HEK293 (cell line): ENCODE data around the gene MLX.

Experiments
- CTCF ChIA-PET: fragments of 350-600 bp; formaldehyde crosslinking; extraction: SDS; loops from one replicate; lab custom pipeline; 2021; ENCODE audit warnings: antibody characterized with exemption; lab: Yijun Ruan, JAX
- POLR2A ChIA-PET: fragments of 300-600 bp; formaldehyde crosslinking; extraction: SDS; loops from one replicate; lab custom pipeline; 2020; ENCODE audit warnings: antibody characterized with exemption, inconsistent platforms; lab: Yijun Ruan, JAX
- H3K27ac ChIP-seq: fragments of 200-500 bp; sonication (Bioruptor generic); 2 replicates; pipeline ENCODE4 v1.5.1; 2014; ENCODE audit warnings: low read depth, low read length, control low read depth, inconsistent platforms; ENCODE audit errors: extremely low read depth
- H3K36me3 ChIP-seq, 2 experiments: fragments of 200-500 bp in 1 of 2; sonication (Bioruptor generic) in 1 of 2; 1 replicate in 1 of 2; 2 replicates in 1 of 2; pipeline ENCODE4 v1.5.1; 2014 to 2017; ENCODE audit warnings: inconsistent platforms in 2 of 2, low read length in 2 of 2; ENCODE audit not compliant: control insufficient read depth in 2 of 2, insufficient read depth in 1 of 2
- H3K4me1 ChIP-seq: fragments of 200-500 bp; sonication (Bioruptor generic); 2 replicates; pipeline ENCODE4 v1.5.1; 2014; ENCODE audit warnings: mild to moderate bottlenecking, low read length, inconsistent platforms; ENCODE audit not compliant: control insufficient read depth, insufficient read depth
- H3K4me3 ChIP-seq: 2 replicates; pipeline ENCODE4 v1.5.1; 2011; ENCODE audit warnings: low read depth, mild to moderate bottlenecking, control low read depth, low read length, moderate library complexity
- H3K9me3 ChIP-seq: fragments of 200-500 bp; sonication (Bioruptor generic); 2 replicates; pipeline ENCODE4 v1.5.1; 2014; ENCODE audit warnings: low read depth, low read length, inconsistent platforms; ENCODE audit not compliant: control insufficient read depth, insufficient read depth
- HOXC10 ChIP-seq: sonication (generic); formaldehyde crosslinking; IDR thresholded peaks from 2 replicates; pipeline ENCODE4 v1.8.1; 2023; ENCODE audit warnings: mild to moderate bottlenecking, missing genetic modification reagents
- HOXD13 ChIP-seq: sonication (generic); formaldehyde crosslinking; IDR thresholded peaks from 2 replicates; pipeline ENCODE4 v1.8.0; 2022; ENCODE audit warnings: missing genetic modification reagents, borderline replicate concordance
- IKZF3 ChIP-seq: fragments of 450-650 bp; IDR thresholded peaks from 2 replicates; pipeline ENCODE4 v1.5.0; 2018; ENCODE audit warnings: missing biosample characterization, mild to moderate bottlenecking, missing genetic modification characterization, moderate library complexity
- KLF16 ChIP-seq: fragments of 450-650 bp; formaldehyde crosslinking; IDR thresholded peaks from 2 replicates; pipeline ENCODE4 v1.5.1; 2017; ENCODE audit warnings: missing biosample characterization, missing genetic modification characterization
- KLF7 ChIP-seq: fragments of 450-650 bp; formaldehyde crosslinking; IDR thresholded peaks from 2 replicates; pipeline ENCODE4 v1.5.1; 2016; ENCODE audit warnings: missing biosample characterization, missing genetic modification characterization, borderline replicate concordance
- SP3 ChIP-seq: fragments of 450-650 bp; formaldehyde crosslinking; IDR thresholded peaks from 2 replicates; pipeline ENCODE4 v1.5.1; 2016; ENCODE audit warnings: missing biosample characterization, missing genetic modification characterization
- TCF7L2 ChIP-seq: IDR thresholded peaks from 2 replicates; pipeline ENCODE4 v1.6.1; 2011; ENCODE audit warnings: low read depth, mild to moderate bottlenecking, inconsistent platforms, low read length, moderate library complexity, borderline replicate concordance
- ZBTB17 ChIP-seq: fragments of 450-650 bp; formaldehyde crosslinking; IDR thresholded peaks from 2 replicates; pipeline ENCODE4 v1.5.1; 2016; ENCODE audit warnings: missing biosample characterization, missing genetic modification characterization
- ZBTB20 ChIP-seq: fragments of 450-650 bp; formaldehyde crosslinking; IDR thresholded peaks from 2 replicates; pipeline ENCODE4 v1.5.1; 2016; ENCODE audit warnings: missing biosample characterization, missing genetic modification characterization
- ZBTB7A ChIP-seq: fragments of 450-650 bp; formaldehyde crosslinking; IDR thresholded peaks from 2 replicates; pipeline ENCODE4 v1.5.1; 2016; ENCODE audit warnings: low read depth, missing biosample characterization, missing genetic modification characterization
- ZFP37 ChIP-seq: fragments of 450-650 bp; formaldehyde crosslinking; IDR thresholded peaks from 2 replicates; pipeline ENCODE4 v1.5.1; 2016; ENCODE audit warnings: missing biosample characterization, missing genetic modification characterization
- ZNF37A ChIP-seq: fragments of 450-650 bp; IDR thresholded peaks from 2 replicates; pipeline ENCODE4 v1.5.1; 2018; ENCODE audit warnings: missing biosample characterization, missing genetic modification characterization
- ZNF394 ChIP-seq: fragments of 450-650 bp; formaldehyde crosslinking; IDR thresholded peaks from 2 replicates; pipeline ENCODE4 v1.5.1; 2016; ENCODE audit warnings: missing biosample characterization, missing genetic modification characterization, mild to moderate bottlenecking, moderate library complexity, borderline replicate concordance
- ZNF433 ChIP-seq: fragments of 450-650 bp; formaldehyde crosslinking; IDR thresholded peaks from 2 replicates; pipeline ENCODE4 v1.5.1; 2016; ENCODE audit warnings: missing biosample characterization, missing genetic modification characterization, low read depth
- ZNF514 ChIP-seq: fragments of 450-650 bp; formaldehyde crosslinking; IDR thresholded peaks from 2 replicates; pipeline ENCODE4 v1.5.1; 2016; ENCODE audit warnings: missing biosample characterization, missing genetic modification characterization
- ZNF549 ChIP-seq: fragments of 450-650 bp; IDR thresholded peaks from 2 replicates; pipeline ENCODE4 v1.5.1; 2018; ENCODE audit warnings: missing biosample characterization, missing genetic modification characterization, mild to moderate bottlenecking, inconsistent platforms, moderate library complexity
- ZNF561 ChIP-seq: fragments of 450-650 bp; IDR thresholded peaks from 2 replicates; pipeline ENCODE4 v1.5.1; 2018; ENCODE audit warnings: missing biosample characterization, missing genetic modification characterization, borderline replicate concordance
- ZNF660 ChIP-seq: fragments of 450-650 bp; IDR thresholded peaks from 2 replicates; pipeline ENCODE4 v1.5.1; 2018; ENCODE audit warnings: missing biosample characterization, mild to moderate bottlenecking, missing genetic modification characterization
- ZNF677 ChIP-seq: fragments of 450-650 bp; IDR thresholded peaks from 2 replicates; pipeline ENCODE4 v1.5.0; 2018; ENCODE audit warnings: missing biosample characterization, mild to moderate bottlenecking, missing genetic modification characterization, moderate library complexity
- ZNF791 ChIP-seq: fragments of 450-650 bp; formaldehyde crosslinking; IDR thresholded peaks from 2 replicates; pipeline ENCODE4 v1.5.1; 2016; ENCODE audit warnings: missing biosample characterization, missing genetic modification characterization
- ZNF792 ChIP-seq: fragments of 450-650 bp; formaldehyde crosslinking; IDR thresholded peaks from 2 replicates; pipeline ENCODE4 v1.5.1; 2016; ENCODE audit warnings: missing biosample characterization, missing genetic modification characterization
- ZNF843 ChIP-seq: fragments of 450-650 bp; formaldehyde crosslinking; IDR thresholded peaks from 2 replicates; pipeline ENCODE4 v1.5.1; 2016; ENCODE audit warnings: missing biosample characterization, missing genetic modification characterization
- ZSCAN23 ChIP-seq: fragments of 450-650 bp; formaldehyde crosslinking; IDR thresholded peaks from 2 replicates; pipeline ENCODE4 v1.5.1; 2016; ENCODE audit warnings: missing biosample characterization, missing genetic modification characterization
- TF ChIP-seq, protein P1 (sequence below): fragments of 450-650 bp; formaldehyde crosslinking; IDR thresholded peaks from 2 replicates; pipeline ENCODE4 v1.5.1; 2016; ENCODE audit warnings: missing biosample characterization, missing genetic modification characterization, borderline replicate concordance
- TF ChIP-seq, protein P2 (sequence below): fragments of 450-650 bp; formaldehyde crosslinking; IDR thresholded peaks from 2 replicates; pipeline ENCODE4 v1.5.1; 2016; ENCODE audit warnings: missing biosample characterization, missing genetic modification characterization
- TF ChIP-seq, protein P3 (sequence below): IDR thresholded peaks from 2 replicates; pipeline ENCODE4 v1.6.1; 2011; ENCODE audit warnings: mild to moderate bottlenecking, low read depth, low read length, borderline replicate concordance
- TF ChIP-seq, protein P4 (sequence below): fragments of 450-650 bp; formaldehyde crosslinking; IDR thresholded peaks from 2 replicates; pipeline ENCODE4 v1.5.1; 2017; ENCODE audit warnings: missing biosample characterization, missing genetic modification characterization
- TF ChIP-seq, protein P5 (sequence below): fragments of 450-650 bp; formaldehyde crosslinking; IDR thresholded peaks from 2 replicates; pipeline ENCODE4 v1.5.1; 2016; ENCODE audit warnings: missing biosample characterization, missing genetic modification characterization
- TF ChIP-seq, protein P6 (sequence below): fragments of 450-650 bp; formaldehyde crosslinking; IDR thresholded peaks from 2 replicates; pipeline ENCODE4; 2016; ENCODE audit warnings: missing biosample characterization, missing genetic modification characterization

Gene MLX

DNA sequence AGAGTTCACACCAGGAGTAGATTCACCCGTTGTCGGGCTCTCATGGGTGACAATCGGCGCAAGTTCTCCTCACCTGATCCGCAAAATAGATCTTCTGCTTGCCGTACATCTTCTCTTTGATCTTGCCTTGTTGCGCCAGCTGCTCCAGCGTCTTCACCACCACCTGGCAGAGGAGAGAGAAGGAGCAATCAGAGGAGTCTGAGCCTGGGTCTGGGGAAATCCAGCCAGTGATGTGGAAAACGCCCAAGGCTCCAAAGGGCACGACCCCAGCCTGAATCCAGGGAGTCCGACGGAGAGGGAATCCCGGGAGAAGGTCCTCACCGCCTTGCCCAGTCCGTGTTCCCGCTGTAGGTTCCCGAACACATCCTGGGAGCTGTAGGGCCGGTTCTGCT lies 10.2 kb downstream of the MLX start:
- ChIA-PET POLR2A (interaction anchor here (0.5 to 5.0 kb wide), 18 partner anchors 11 to 421 kb away, joined by 3 to 48 read pairs (median 6); partner anchors contain the start of genes CAVIN1, CNTNAP1, MLX and NAGLU), CTCF (interaction anchor here (0.7 to 7.4 kb wide), 25 partner anchors 9 to 508 kb away, joined by 3 to 112 read pairs (median 11); partner anchors contain the start of genes CCR10, CNTNAP1, MLX and PLEKHH3)
- Histone ChIP-seq H3K27ac (peak overlapping the region; percentile 92), H3K4me1 (peaks cover 4% of the 10 kb centered on the region), H3K9me3 (no peaks in the 10 kb centered on the region), H3K36me3 (peaks cover 42 to 75% of the 10 kb centered on the region in 2 experiments), H3K4me3 (peak overlapping the region; percentile 91)
- TF ChIP-seq ZNF843 (tag by site-specific recombination): no peak
- no peak for TF ChIP-seq KLF7 (tag by site-specific recombination)
- peak; percentile 85; the same call in 1 of the 2 replicates for TF ChIP-seq HOXC10 (CRISPR knock-in tag)
- no peak for TF ChIP-seq ZNF677
- no peak for TF ChIP-seq ZNF792 (tag by site-specific recombination)
- TF ChIP-seq, protein P1, sequence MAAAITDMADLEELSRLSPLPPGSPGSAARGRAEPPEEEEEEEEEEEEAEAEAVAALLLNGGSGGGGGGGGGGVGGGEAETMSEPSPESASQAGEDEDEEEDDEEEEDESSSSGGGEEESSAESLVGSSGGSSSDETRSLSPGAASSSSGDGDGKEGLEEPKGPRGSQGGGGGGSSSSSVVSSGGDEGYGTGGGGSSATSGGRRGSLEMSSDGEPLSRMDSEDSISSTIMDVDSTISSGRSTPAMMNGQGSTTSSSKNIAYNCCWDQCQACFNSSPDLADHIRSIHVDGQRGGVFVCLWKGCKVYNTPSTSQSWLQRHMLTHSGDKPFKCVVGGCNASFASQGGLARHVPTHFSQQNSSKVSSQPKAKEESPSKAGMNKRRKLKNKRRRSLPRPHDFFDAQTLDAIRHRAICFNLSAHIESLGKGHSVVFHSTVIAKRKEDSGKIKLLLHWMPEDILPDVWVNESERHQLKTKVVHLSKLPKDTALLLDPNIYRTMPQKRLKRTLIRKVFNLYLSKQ (tag by site-specific recombination): no peak
- no peak for TF ChIP-seq ZNF791 (tag by site-specific recombination)
- 0 out of 2 replicates have a peak, but pooled peaks have one; percentile 37 for TF ChIP-seq ZNF561
- no peak for TF ChIP-seq ZNF549 (tag by site-specific recombination)
- no peak for TF ChIP-seq ZFP37 (tag by site-specific recombination)
- TF ChIP-seq, protein P2, sequence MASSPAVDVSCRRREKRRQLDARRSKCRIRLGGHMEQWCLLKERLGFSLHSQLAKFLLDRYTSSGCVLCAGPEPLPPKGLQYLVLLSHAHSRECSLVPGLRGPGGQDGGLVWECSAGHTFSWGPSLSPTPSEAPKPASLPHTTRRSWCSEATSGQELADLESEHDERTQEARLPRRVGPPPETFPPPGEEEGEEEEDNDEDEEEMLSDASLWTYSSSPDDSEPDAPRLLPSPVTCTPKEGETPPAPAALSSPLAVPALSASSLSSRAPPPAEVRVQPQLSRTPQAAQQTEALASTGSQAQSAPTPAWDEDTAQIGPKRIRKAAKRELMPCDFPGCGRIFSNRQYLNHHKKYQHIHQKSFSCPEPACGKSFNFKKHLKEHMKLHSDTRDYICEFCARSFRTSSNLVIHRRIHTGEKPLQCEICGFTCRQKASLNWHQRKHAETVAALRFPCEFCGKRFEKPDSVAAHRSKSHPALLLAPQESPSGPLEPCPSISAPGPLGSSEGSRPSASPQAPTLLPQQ (tag by site-specific recombination): no peak
- TF ChIP-seq, protein P3, sequence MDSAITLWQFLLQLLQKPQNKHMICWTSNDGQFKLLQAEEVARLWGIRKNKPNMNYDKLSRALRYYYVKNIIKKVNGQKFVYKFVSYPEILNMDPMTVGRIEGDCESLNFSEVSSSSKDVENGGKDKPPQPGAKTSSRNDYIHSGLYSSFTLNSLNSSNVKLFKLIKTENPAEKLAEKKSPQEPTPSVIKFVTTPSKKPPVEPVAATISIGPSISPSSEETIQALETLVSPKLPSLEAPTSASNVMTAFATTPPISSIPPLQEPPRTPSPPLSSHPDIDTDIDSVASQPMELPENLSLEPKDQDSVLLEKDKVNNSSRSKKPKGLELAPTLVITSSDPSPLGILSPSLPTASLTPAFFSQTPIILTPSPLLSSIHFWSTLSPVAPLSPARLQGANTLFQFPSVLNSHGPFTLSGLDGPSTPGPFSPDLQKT: no peak
- TF ChIP-seq, protein P4, sequence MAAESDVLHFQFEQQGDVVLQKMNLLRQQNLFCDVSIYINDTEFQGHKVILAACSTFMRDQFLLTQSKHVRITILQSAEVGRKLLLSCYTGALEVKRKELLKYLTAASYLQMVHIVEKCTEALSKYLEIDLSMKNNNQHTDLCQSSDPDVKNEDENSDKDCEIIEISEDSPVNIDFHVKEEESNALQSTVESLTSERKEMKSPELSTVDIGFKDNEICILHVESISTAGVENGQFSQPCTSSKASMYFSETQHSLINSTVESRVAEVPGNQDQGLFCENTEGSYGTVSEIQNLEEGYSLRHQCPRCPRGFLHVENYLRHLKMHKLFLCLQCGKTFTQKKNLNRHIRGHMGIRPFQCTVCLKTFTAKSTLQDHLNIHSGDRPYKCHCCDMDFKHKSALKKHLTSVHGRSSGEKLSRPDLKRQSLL: peak; percentile 21; the same call in 1 of the 2 replicates
- TF ChIP-seq TCF7L2: no peak
- TF ChIP-seq ZNF433 (tag by site-specific recombination): no peak
- TF ChIP-seq ZNF394 (tag by site-specific recombination): peak; percentile 50; the same call in 1 of the 2 replicates
- TF ChIP-seq HOXD13 (CRISPR knock-in tag): no peak
- TF ChIP-seq ZBTB20: no peak; the same call in 1 of the 2 replicates
- no peak for TF ChIP-seq ZNF514 (tag by site-specific recombination)
- 0 out of 2 replicates have a peak, but pooled peaks have one; percentile 49 for TF ChIP-seq ZBTB7A (tag by site-specific recombination)
- no peak; the same call in 1 of the 2 replicates for TF ChIP-seq ZNF660 (tag by site-specific recombination)
- TF ChIP-seq, protein P5, sequence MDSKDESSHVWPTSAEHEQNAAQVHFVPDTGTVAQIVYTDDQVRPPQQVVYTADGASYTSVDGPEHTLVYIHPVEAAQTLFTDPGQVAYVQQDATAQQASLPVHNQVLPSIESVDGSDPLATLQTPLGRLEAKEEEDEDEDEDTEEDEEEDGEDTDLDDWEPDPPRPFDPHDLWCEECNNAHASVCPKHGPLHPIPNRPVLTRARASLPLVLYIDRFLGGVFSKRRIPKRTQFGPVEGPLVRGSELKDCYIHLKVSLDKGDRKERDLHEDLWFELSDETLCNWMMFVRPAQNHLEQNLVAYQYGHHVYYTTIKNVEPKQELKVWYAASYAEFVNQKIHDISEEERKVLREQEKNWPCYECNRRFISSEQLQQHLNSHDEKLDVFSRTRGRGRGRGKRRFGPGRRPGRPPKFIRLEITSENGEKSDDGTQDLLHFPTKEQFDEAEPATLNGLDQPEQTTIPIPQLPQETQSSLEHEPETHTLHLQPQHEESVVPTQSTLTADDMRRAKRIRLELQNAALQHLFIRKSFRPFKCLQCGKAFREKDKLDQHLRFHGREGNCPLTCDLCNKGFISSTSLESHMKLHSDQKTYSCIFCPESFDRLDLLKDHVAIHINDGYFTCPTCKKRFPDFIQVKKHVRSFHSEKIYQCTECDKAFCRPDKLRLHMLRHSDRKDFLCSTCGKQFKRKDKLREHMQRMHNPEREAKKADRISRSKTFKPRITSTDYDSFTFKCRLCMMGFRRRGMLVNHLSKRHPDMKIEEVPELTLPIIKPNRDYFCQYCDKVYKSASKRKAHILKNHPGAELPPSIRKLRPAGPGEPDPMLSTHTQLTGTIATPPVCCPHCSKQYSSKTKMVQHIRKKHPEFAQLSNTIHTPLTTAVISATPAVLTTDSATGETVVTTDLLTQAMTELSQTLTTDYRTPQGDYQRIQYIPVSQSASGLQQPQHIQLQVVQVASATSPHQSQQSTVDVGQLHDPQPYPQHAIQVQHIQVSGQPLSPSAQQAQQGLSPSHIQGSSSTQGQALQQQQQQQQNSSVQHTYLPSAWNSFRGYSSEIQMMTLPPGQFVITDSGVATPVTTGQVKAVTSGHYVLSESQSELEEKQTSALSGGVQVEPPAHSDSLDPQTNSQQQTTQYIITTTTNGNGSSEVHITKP: no peak
- no peak for TF ChIP-seq ZNF37A (tag by site-specific recombination)
- no peak for TF ChIP-seq SP3 (tag by site-specific recombination)
- TF ChIP-seq ZSCAN23 (tag by site-specific recombination): peak; percentile 75
- TF ChIP-seq, protein P6, sequence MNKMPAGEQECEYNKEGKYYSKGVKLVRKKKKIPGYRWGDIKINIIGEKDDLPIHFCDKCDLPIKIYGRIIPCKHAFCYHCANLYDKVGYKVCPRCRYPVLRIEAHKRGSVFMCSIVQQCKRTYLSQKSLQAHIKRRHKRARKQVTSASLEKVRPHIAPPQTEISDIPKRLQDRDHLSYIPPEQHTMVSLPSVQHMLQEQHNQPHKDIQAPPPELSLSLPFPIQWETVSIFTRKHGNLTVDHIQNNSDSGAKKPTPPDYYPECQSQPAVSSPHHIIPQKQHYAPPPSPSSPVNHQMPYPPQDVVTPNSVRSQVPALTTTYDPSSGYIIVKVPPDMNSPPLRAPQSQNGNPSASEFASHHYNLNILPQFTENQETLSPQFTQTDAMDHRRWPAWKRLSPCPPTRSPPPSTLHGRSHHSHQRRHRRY (tag by site-specific recombination): no peak
- no peak for TF ChIP-seq KLF16 (tag by site-specific recombination)
- peak; percentile 88 for TF ChIP-seq IKZF3 (tag by site-specific recombination)
- TF ChIP-seq ZBTB17 (tag by site-specific recombination): peak; percentile 43; the same call in 1 of the 2 replicates
